ENCODE data around the gene INMT. TPM values are rescaled to one million over a fixed set of nuclear protein-coding genes. Genes with fewer than 3 reads are reported as not detected.
A peak's percentile ranks its signal among the peaks of the same experiment; 100 is the strongest.

INMT gene
- total RNA-seq, 1 experiment from 2014 or later, result not detected

- POLR2A ChIA-PET, result no interaction called here
- no TSS peak for BruUV-seq (replicated peaks)
- Mint-ChIP-seq H3K4me3 (ENCODE audit: unreplicated experiment) (no peak overlapping the region), H3K27me3 (ENCODE audit: insufficient read depth, unreplicated experiment) (peaks cover under 1% of the 10 kb centered on the region), H3K27ac (ENCODE audit: low read depth, unreplicated experiment) (no peak overlapping the region), H3K4me1 (ENCODE audit: insufficient read depth, unreplicated experiment) (no peaks in the 10 kb centered on the region), H3K36me3 (ENCODE audit: insufficient read depth, unreplicated experiment) (no peaks in the 10 kb centered on the region), H3K9me3 (ENCODE audit: unreplicated experiment) (no peaks in the 10 kb centered on the region)
- no peak for TF ChIP-seq CTCF (IDR thresholded peaks at IDR 0.05; ENCODE audit: unreplicated experiment)
- CTCF ChIA-PET, result no interaction called here
- intact Hi-C loops (cut with micrococcal nuclease), result loop anchor here (5.0 kb wide), 1 partner anchor 112 kb away; no protein-coding TSS in a partner anchor
- DNase-seq (ENCODE audit: unreplicated experiment), result no peak
These were observed 7.9 kb upstream of the INMT start for GRCh38 chr7:30744075-30744417.

- ChIA-PET POLR2A (interaction anchor here (0.6 to 1.1 kb wide), 2 partner anchors 9 to 451 kb away, joined by 3 read pairs; no protein-coding TSS in a partner anchor), CTCF (interaction anchor here (0.6 to 1.5 kb wide), 2 partner anchors 10 to 11 kb away, joined by 3 to 4 read pairs; no protein-coding TSS in a partner anchor)
- BruUV-seq (replicated peaks), result no TSS peak
- intact Hi-C loops (cut with micrococcal nuclease), result no loop called here
- H3K27ac Mint-ChIP-seq (ENCODE audit: low read depth, unreplicated experiment), result no peak overlapping the region
- H3K4me3 Mint-ChIP-seq (ENCODE audit: unreplicated experiment), result no peak overlapping the region
- no peaks in the 10 kb centered on the region for H3K36me3 Mint-ChIP-seq (ENCODE audit: insufficient read depth, unreplicated experiment)
- no peaks in the 10 kb centered on the region for H3K9me3 Mint-ChIP-seq (ENCODE audit: unreplicated experiment)
- TF ChIP-seq CTCF (IDR thresholded peaks at IDR 0.05; ENCODE audit: unreplicated experiment), result no peak
- no peaks in the 10 kb centered on the region for H3K4me1 Mint-ChIP-seq (ENCODE audit: insufficient read depth, unreplicated experiment)
- no peak for DNase-seq (ENCODE audit: unreplicated experiment)
- no peaks in the 10 kb centered on the region for H3K27me3 Mint-ChIP-seq (ENCODE audit: insufficient read depth, unreplicated experiment)
These were observed 6.5 kb upstream of the INMT start for GRCh38 chr7:30745261-30745941.

GRCh38 chr7:30750010-30750409 is 1.9 kb upstream of the INMT start:
- H3K9me3 Mint-ChIP-seq (ENCODE audit: unreplicated experiment), result peaks cover 8% of the 10 kb centered on the region
- CTCF ChIA-PET, result interaction anchor here (3.7 kb wide), 1 partner anchor 11 kb away, joined by 27 read pairs; no protein-coding TSS in a partner anchor
- intact Hi-C loops (cut with micrococcal nuclease), result no loop called here
- no peaks in the 10 kb centered on the region for H3K27me3 Mint-ChIP-seq (ENCODE audit: insufficient read depth, unreplicated experiment)
- TF ChIP-seq CTCF (IDR thresholded peaks at IDR 0.05; ENCODE audit: unreplicated experiment), result no peak
- no peak overlapping the region for H3K27ac Mint-ChIP-seq (ENCODE audit: low read depth, unreplicated experiment)
- H3K4me1 Mint-ChIP-seq (ENCODE audit: insufficient read depth, unreplicated experiment), result no peaks in the 10 kb centered on the region
- POLR2A ChIA-PET, result no interaction called here
- no peak overlapping the region for H3K4me3 Mint-ChIP-seq (ENCODE audit: unreplicated experiment)
- no TSS peak for BruUV-seq (replicated peaks)
- no peak for DNase-seq (ENCODE audit: unreplicated experiment)
- no peaks in the 10 kb centered on the region for H3K36me3 Mint-ChIP-seq (ENCODE audit: insufficient read depth, unreplicated experiment)

GRCh38 chr7:30750683-30751650 is 968 bp upstream of the INMT start:
- no peaks in the 10 kb centered on the region for H3K36me3 Mint-ChIP-seq (ENCODE audit: insufficient read depth, unreplicated experiment)
- no peaks in the 10 kb centered on the region for H3K4me1 Mint-ChIP-seq (ENCODE audit: insufficient read depth, unreplicated experiment)
- no peak for TF ChIP-seq CTCF (IDR thresholded peaks at IDR 0.05; ENCODE audit: unreplicated experiment)
- H3K27me3 Mint-ChIP-seq (ENCODE audit: insufficient read depth, unreplicated experiment), result no peaks in the 10 kb centered on the region
- no peak overlapping the region for H3K4me3 Mint-ChIP-seq (ENCODE audit: unreplicated experiment)
- ChIA-PET CTCF (interaction anchor here (0.6 to 3.7 kb wide), 2 partner anchors 11 to 164 kb away, joined by 3 to 27 read pairs; no protein-coding TSS in a partner anchor), POLR2A (no interaction called here)
- H3K27ac Mint-ChIP-seq (ENCODE audit: low read depth, unreplicated experiment), result no peak overlapping the region
- H3K9me3 Mint-ChIP-seq (ENCODE audit: unreplicated experiment), result peaks cover 8% of the 10 kb centered on the region
- DNase-seq (ENCODE audit: unreplicated experiment), result peak; percentile 18
- intact Hi-C loops (cut with micrococcal nuclease), result no loop called here
- no TSS peak for BruUV-seq (replicated peaks)

All from MCF 10A (cell line).